AG04449 (cell line): Measurements from ENCODE around the gene ZNF296.

Experiments used
- CTCF ChIA-PET: fragments of 350-600 bp; formaldehyde crosslinking; extraction: SDS; loops from one replicate; lab custom pipeline; 2021; ENCODE audit warnings: antibody characterized with exemption; lab: Yijun Ruan, JAX
- POLR2A ChIA-PET: fragments of 400-600, 350-600 bp; formaldehyde crosslinking; extraction: SDS; loops from one replicate; lab custom pipeline; 2020; ENCODE audit warnings: antibody characterized with exemption, inconsistent platforms; lab: Yijun Ruan, JAX
- DNase-seq: peaks from one replicate; pipeline ENCODE4 v3.0.0-alpha.2; 2010; ENCODE audit warnings: low read depth, low spot score
- H3K4me3 ChIP-seq: 2 replicates; pipeline ENCODE4 v1.5.1; 2011; ENCODE audit warnings: low read depth, mild to moderate bottlenecking, control low read depth, low read length
- CTCF ChIP-seq: IDR thresholded peaks from one replicate; pipeline ENCODE4 v1.5.1; 2011; ENCODE audit warnings: mild to moderate bottlenecking, moderate library complexity, low read length, control low read depth, inconsistent platforms; ENCODE audit not compliant: insufficient read depth; ENCODE audit errors: missing control alignments

ZNF296 gene

GRCh38 chr19:45079911-45080370 is 3.7 kb upstream of the ZNF296 start:
- CTCF ChIA-PET, result interaction anchor here (0.8 to 2.6 kb wide), 3 partner anchors 10 to 169 kb away, joined by 3 to 10 read pairs (median 4); no protein-coding TSS in a partner anchor
- no peak for DNase-seq

GRCh38 chr19:45079063-45079910 is 3.0 kb upstream of the ZNF296 start, which contains the start of gene GEMIN7:
GEMIN7 (plus strand) TSS chr19:45079260; CDS start chr19:45090115, 10,855 bp downstream.
- peak within 1 kb of the TSS; percentile 97 for H3K4me3 ChIP-seq
- ChIA-PET CTCF (interaction anchor here (0.8 to 2.6 kb wide), 4 partner anchors 10 to 170 kb away, joined by 3 to 10 read pairs (median 4); no protein-coding TSS in a partner anchor), POLR2A (interaction anchor here (0.6 to 1.1 kb wide), 4 partner anchors 8 to 14 kb away, joined by 3 to 7 read pairs (median 4); partner anchors contain the start of gene PPP1R37)
- no peak for DNase-seq
- no peak for TF ChIP-seq CTCF

More at GRCh38 chr19:45079911-45080370, 3.7 kb upstream of the ZNF296 start:
- POLR2A ChIA-PET, result interaction anchor here (0.7 to 1.1 kb wide), 2 partner anchors 12 to 55 kb away, joined by 3 to 7 read pairs; no protein-coding TSS in a partner anchor
- H3K4me3 ChIP-seq, result peak overlapping the region; percentile 97
- no peak for TF ChIP-seq CTCF

- H3K4me3 ChIP-seq, result peak overlapping the region; percentile 97
- no peak for DNase-seq
- no peak for TF ChIP-seq CTCF
- ChIA-PET POLR2A (interaction anchor here (0.6 to 1.0 kb wide), 3 partner anchors 9 to 14 kb away, joined by 3 to 4 read pairs (median 3); partner anchors contain the start of gene PPP1R37), CTCF (interaction anchor here (1.0 to 2.6 kb wide), 3 partner anchors 14 to 171 kb away, joined by 3 to 10 read pairs (median 5); no protein-coding TSS in a partner anchor)
These were observed 2.2 kb upstream of the ZNF296 start for GRCh38 chr19:45078390-45079062.

- POLR2A ChIA-PET, result no interaction called here
- DNase-seq, result no peak
- TF ChIP-seq CTCF, result no peak
- CTCF ChIA-PET, result interaction anchor here (0.6 to 1.3 kb wide), 3 partner anchors 16 to 88 kb away, joined by 3 read pairs; partner anchors contain the start of gene PPP1R37
- H3K4me3 ChIP-seq, result no peak overlapping the region
These were observed 813 bp upstream of the ZNF296 start for GRCh38 chr19:45076851-45077730.

- peak overlapping the region; percentile 49 for H3K4me3 ChIP-seq
- no peak for TF ChIP-seq CTCF
- ChIA-PET POLR2A (no interaction called here), CTCF (interaction anchor here (1.2 to 1.6 kb wide), 3 partner anchors 14 to 18 kb away, joined by 3 to 6 read pairs (median 3); no protein-coding TSS in a partner anchor)
- DNase-seq, result no peak
These were observed 813 bp downstream of the ZNF296 start for GRCh38 chr19:45075301-45076028.
